GM19351 (cell line): ENCODE data around the gene RAB5IF.

Source experiments
- ATAC-seq: cut with Tn5 transposase; IDR thresholded peaks from one replicate; pipeline ENCODE4 v1.9.1; 2021; ENCODE audit warnings: mild to moderate bottlenecking, moderate library complexity; ENCODE audit not compliant: unreplicated experiment

RAB5IF gene

GRCh38 chr20:36658300-36658699 lies 52.7 kb downstream of the RAB5IF start:
- no peak for ATAC-seq
